ENCODE results near the gene EPHA8.

EPHA8 gene

GRCh38 chr1:22545141-22545540, 18.1 kb upstream of the EPHA8 start:
- H3F3A ChIP-seq (ENCODE audit: insufficient read depth, low read length) = no peaks in the 10 kb centered on the region
- no peak overlapping the region for H3K27ac ChIP-seq (ENCODE audit: low read length)
- no peak for DNase-seq
- no peaks in the 10 kb centered on the region for H4K20me1 ChIP-seq (ENCODE audit: insufficient read depth, low read length)
- H3K27me3 ChIP-seq (replicated peaks; ENCODE audit: insufficient read depth, low read length) = peaks cover 54% of the 10 kb centered on the region
- no peaks in the 10 kb centered on the region for H3K36me3 ChIP-seq (replicated peaks; ENCODE audit: insufficient read depth, low read length)
- H3K9me3 ChIP-seq (replicated peaks; ENCODE audit: insufficient read depth, low read length) = no peaks in the 10 kb centered on the region
- TF ChIP-seq CTCF (IDR thresholded peaks at IDR 0.05; ENCODE audit: low read length) (no peak), EZH2 (optimal IDR thresholded peaks at IDR 0.05; ENCODE audit: low read depth, low read length) (no peak), EZH2phosphoT487 (IDR thresholded peaks at IDR 0.05; ENCODE audit: low read length) (no peak)
- H3K4me2 ChIP-seq (ENCODE audit: low read depth, low read length) = no peak overlapping the region
- no peaks in the 10 kb centered on the region for H3K79me2 ChIP-seq (ENCODE audit: low read length)
- no peak overlapping the region for H3K4me3 ChIP-seq (ENCODE audit: low read length)
- no peak overlapping the region for H2AFZ ChIP-seq (ENCODE audit: low read length)
- no peak overlapping the region for H3K9ac ChIP-seq (ENCODE audit: low read length)
- no peaks in the 10 kb centered on the region for H3K4me1 ChIP-seq (ENCODE audit: low read length)
- H3K9me2 ChIP-seq (replicated peaks; ENCODE audit: insufficient read depth, low read length) = no peaks in the 10 kb centered on the region

GRCh38 chr1:22547186-22547817, 16.0 kb upstream of the EPHA8 start:
- Histone ChIP-seq H2AFZ (ENCODE audit: low read length) (no peak overlapping the region), H3K79me2 (ENCODE audit: low read length) (no peaks in the 10 kb centered on the region), H3K36me3 (replicated peaks; ENCODE audit: insufficient read depth, low read length) (no peaks in the 10 kb centered on the region), H3K4me3 (ENCODE audit: low read length) (no peak overlapping the region), H3K27ac (ENCODE audit: low read length) (no peak overlapping the region), H3F3A (ENCODE audit: insufficient read depth, low read length) (no peaks in the 10 kb centered on the region), H4K20me1 (ENCODE audit: insufficient read depth, low read length) (no peaks in the 10 kb centered on the region), H3K9me2 (replicated peaks; ENCODE audit: insufficient read depth, low read length) (no peaks in the 10 kb centered on the region), H3K4me1 (ENCODE audit: low read length) (no peaks in the 10 kb centered on the region), H3K9me3 (replicated peaks; ENCODE audit: insufficient read depth, low read length) (no peaks in the 10 kb centered on the region), H3K9ac (ENCODE audit: low read length) (no peak overlapping the region), H3K27me3 (replicated peaks; ENCODE audit: insufficient read depth, low read length) (peaks cover 74% of the 10 kb centered on the region), H3K4me2 (ENCODE audit: low read depth, low read length) (no peak overlapping the region)
- DNase-seq = no peak
- TF ChIP-seq EZH2phosphoT487 (IDR thresholded peaks at IDR 0.05; ENCODE audit: low read length) = no peak
- TF ChIP-seq CTCF (IDR thresholded peaks at IDR 0.05; ENCODE audit: low read length) = no peak
- no peak for TF ChIP-seq EZH2 (optimal IDR thresholded peaks at IDR 0.05; ENCODE audit: low read depth, low read length)

GRCh38 chr1:22547818-22548462, 15.3 kb upstream of the EPHA8 start:
- no peaks in the 10 kb centered on the region for H4K20me1 ChIP-seq (ENCODE audit: insufficient read depth, low read length)

More at GRCh38 chr1:22547818-22548462, 15.3 kb upstream of the EPHA8 start:
- Histone ChIP-seq H3K4me1 (ENCODE audit: low read length) (no peaks in the 10 kb centered on the region), H3K36me3 (replicated peaks; ENCODE audit: insufficient read depth, low read length) (no peaks in the 10 kb centered on the region), H3K27me3 (replicated peaks; ENCODE audit: insufficient read depth, low read length) (peaks cover 81% of the 10 kb centered on the region), H3F3A (ENCODE audit: insufficient read depth, low read length) (no peaks in the 10 kb centered on the region), H3K9ac (ENCODE audit: low read length) (no peak overlapping the region), H3K4me2 (ENCODE audit: low read depth, low read length) (no peak overlapping the region), H2AFZ (ENCODE audit: low read length) (no peak overlapping the region), H3K9me3 (replicated peaks; ENCODE audit: insufficient read depth, low read length) (no peaks in the 10 kb centered on the region), H3K27ac (ENCODE audit: low read length) (no peak overlapping the region), H3K4me3 (ENCODE audit: low read length) (no peak overlapping the region), H3K9me2 (replicated peaks; ENCODE audit: insufficient read depth, low read length) (no peaks in the 10 kb centered on the region), H3K79me2 (ENCODE audit: low read length) (no peaks in the 10 kb centered on the region)
- TF ChIP-seq EZH2phosphoT487 (IDR thresholded peaks at IDR 0.05; ENCODE audit: low read length) = no peak
- no peak for TF ChIP-seq EZH2 (optimal IDR thresholded peaks at IDR 0.05; ENCODE audit: low read depth, low read length)
- no peak for TF ChIP-seq CTCF (IDR thresholded peaks at IDR 0.05; ENCODE audit: low read length)
- no peak for DNase-seq

Measured in MM.1S (cell line).